Measurements from ENCODE around the gene VTI1A. TPM values are rescaled to one million over a fixed set of nuclear protein-coding genes. Genes with fewer than 3 reads are reported as not detected.

The VTI1A gene
- total RNA-seq, 3 donors from 2014 or later: 36.2 to 55.9 (median 44.4) TPM

DNA sequence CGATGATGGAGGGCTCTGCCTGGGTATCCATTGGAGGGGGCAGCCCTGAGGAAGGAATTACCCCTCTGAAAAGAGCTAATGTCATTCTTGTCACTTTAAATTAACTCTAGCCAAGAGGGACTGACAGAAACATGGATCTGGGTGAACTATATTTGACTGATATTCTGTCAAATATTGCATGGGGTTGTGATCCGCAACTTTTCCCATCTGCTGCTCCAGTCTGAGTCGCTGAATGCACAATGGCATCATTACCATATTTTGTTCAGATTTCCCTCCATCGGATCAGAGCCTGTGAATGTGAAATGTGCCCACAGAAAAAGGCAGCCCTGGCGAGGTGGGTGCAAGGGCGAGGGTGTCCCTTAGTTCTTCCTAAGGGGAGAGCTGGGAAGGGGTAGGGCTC is 402.5 kb downstream of the VTI1A start:
- intact Hi-C loops (cut with DNase I, micrococcal nuclease): no loop called here
- DNase-seq (no peak), ATAC-seq (no peak)
- TF ChIP-seq CTCF (IDR thresholded peaks at IDR 0.05): no peak
- H3K36me3 ChIP-seq (ENCODE audit: low read depth): no peaks in the 10 kb centered on the region
- H3K4me3 ChIP-seq: no peak overlapping the region
- H3K4me1 ChIP-seq (ENCODE audit: low read depth): no peaks in the 10 kb centered on the region
- H3K9me3 ChIP-seq: peaks cover 13% of the 10 kb centered on the region

GRCh38 chr10:112851181-112851580 is 404.2 kb downstream of the VTI1A start:
- no peaks in the 10 kb centered on the region for H3K36me3 ChIP-seq (ENCODE audit: low read depth)
- TF ChIP-seq CTCF (IDR thresholded peaks at IDR 0.05): no peak
- peaks cover 13% of the 10 kb centered on the region for H3K9me3 ChIP-seq
- ATAC-seq (no peak), DNase-seq (no peak)
- H3K4me3 ChIP-seq: no peak overlapping the region
- intact Hi-C loops (cut with DNase I, micrococcal nuclease): no loop called here
- no peaks in the 10 kb centered on the region for H3K4me1 ChIP-seq (ENCODE audit: low read depth)

DNA sequence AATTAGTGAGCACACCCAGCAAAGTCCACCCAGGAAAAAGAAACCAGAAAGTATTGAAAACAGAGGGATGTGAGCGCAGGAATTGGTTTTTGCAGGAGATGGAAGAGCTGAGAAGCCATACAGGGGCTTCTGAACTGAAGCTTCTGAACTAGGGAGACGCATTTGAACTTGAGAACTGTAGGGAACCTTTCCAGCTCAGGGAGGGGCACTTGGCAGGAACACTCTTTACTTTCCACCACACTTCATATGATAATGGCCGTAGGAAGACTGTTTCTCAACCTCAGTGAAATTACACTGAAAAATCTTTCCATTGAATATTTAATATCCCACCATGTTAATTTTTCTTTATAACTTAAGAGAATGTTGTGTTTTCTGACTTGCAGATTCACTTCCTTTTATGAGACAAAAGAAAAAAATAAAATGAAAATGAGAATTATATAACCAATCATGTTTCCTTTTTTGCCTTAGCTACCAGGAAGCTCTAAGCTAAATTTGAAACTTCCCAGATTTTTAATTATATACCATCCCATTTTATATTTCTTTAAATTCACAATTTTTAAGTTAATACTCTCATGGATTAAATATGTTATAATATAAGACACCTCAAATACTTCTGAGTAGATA is 404.7 kb downstream of the VTI1A start:
- intact Hi-C loops (cut with DNase I, micrococcal nuclease): no loop called here
- DNase-seq: peak in 1 of 3 donors; percentile 58
- Histone ChIP-seq H3K4me1 (ENCODE audit: low read depth) (no peaks in the 10 kb centered on the region), H3K36me3 (ENCODE audit: low read depth) (no peaks in the 10 kb centered on the region), H3K9me3 (peaks cover 13% of the 10 kb centered on the region), H3K4me3 (no peak overlapping the region)
- peak; percentile 35 for ATAC-seq
- no peak for TF ChIP-seq CTCF (IDR thresholded peaks at IDR 0.05)

DNA sequence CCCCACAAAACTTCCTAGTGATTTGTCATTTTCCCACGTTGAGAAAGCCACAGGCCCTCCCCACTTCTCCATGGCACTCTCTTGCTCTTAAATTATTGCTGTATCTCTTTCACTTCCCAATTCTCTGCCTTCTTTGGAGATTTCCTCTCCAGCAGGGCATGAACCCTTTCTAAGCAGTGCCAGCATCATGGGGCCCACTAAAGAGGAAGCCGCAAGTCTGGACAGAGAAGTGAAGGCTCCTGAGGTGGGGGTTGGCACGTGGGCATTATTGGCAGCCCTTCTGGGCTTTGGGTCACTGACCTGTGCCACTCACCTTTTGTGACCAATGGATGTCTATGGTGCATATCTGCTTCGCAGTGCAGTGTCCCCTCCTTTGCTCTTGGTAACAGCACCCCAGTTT is 405.3 kb downstream of the VTI1A start:
- no peak for TF ChIP-seq CTCF (IDR thresholded peaks at IDR 0.05)
- peak in 1 of 3 donors; percentile 21 for DNase-seq
- ATAC-seq: peak; percentile 40
- H3K4me1 ChIP-seq (ENCODE audit: low read depth): no peaks in the 10 kb centered on the region
- H3K4me3 ChIP-seq: no peak overlapping the region
- H3K36me3 ChIP-seq (ENCODE audit: low read depth): no peaks in the 10 kb centered on the region
- intact Hi-C loops (cut with DNase I, micrococcal nuclease): no loop called here
- H3K9me3 ChIP-seq: peaks cover 10% of the 10 kb centered on the region

GRCh38 chr10:112855134-112855533 is 408.1 kb downstream of the VTI1A start:
- Histone ChIP-seq H3K4me3 (no peak overlapping the region), H3K4me1 (ENCODE audit: low read depth) (no peaks in the 10 kb centered on the region), H3K36me3 (ENCODE audit: low read depth) (no peaks in the 10 kb centered on the region), H3K9me3 (no peaks in the 10 kb centered on the region)
- no peak for DNase-seq
- ATAC-seq: no peak
- intact Hi-C loops (cut with DNase I, micrococcal nuclease): no loop called here
- TF ChIP-seq CTCF (IDR thresholded peaks at IDR 0.05): no peak

DNA sequence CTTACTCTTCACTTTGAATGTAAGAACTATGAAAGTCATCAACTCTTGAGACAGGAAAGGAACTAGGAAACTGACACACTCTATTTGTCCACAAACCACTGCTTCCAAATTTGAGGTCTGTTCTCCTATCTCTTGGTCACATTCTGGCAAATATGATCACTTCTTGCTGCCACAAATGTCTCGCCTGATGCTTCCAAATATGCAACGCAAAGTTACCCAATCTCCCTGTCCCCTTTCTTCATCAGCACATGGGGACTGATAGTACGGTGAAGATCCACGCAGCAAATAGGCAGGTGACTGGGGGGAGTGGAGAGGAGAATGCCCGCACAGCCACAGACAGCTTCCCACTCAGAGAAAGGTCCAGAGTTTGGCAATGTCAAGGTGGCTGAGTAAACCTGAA is 410.5 kb downstream of the VTI1A start:
- no peaks in the 10 kb centered on the region for H3K36me3 ChIP-seq (ENCODE audit: low read depth)
- DNase-seq (no peak), ATAC-seq (no peak)
- H3K9me3 ChIP-seq: no peaks in the 10 kb centered on the region
- intact Hi-C loops (cut with DNase I, micrococcal nuclease): no loop called here
- no peak for TF ChIP-seq CTCF (IDR thresholded peaks at IDR 0.05)
- no peaks in the 10 kb centered on the region for H3K4me1 ChIP-seq (ENCODE audit: low read depth)
- H3K4me3 ChIP-seq: no peak overlapping the region
